GOT3 (cell line): ENCODE results near the gene IL32.
A peak's percentile ranks its signal among the peaks of the same experiment; 100 is the strongest.

Experiments used
- DNase-seq: peaks from one replicate; lab custom pipeline; 2025; ENCODE audit warnings: mixed read lengths; lab: John Stamatoyannopoulos, UW

Gene IL32

DNA sequence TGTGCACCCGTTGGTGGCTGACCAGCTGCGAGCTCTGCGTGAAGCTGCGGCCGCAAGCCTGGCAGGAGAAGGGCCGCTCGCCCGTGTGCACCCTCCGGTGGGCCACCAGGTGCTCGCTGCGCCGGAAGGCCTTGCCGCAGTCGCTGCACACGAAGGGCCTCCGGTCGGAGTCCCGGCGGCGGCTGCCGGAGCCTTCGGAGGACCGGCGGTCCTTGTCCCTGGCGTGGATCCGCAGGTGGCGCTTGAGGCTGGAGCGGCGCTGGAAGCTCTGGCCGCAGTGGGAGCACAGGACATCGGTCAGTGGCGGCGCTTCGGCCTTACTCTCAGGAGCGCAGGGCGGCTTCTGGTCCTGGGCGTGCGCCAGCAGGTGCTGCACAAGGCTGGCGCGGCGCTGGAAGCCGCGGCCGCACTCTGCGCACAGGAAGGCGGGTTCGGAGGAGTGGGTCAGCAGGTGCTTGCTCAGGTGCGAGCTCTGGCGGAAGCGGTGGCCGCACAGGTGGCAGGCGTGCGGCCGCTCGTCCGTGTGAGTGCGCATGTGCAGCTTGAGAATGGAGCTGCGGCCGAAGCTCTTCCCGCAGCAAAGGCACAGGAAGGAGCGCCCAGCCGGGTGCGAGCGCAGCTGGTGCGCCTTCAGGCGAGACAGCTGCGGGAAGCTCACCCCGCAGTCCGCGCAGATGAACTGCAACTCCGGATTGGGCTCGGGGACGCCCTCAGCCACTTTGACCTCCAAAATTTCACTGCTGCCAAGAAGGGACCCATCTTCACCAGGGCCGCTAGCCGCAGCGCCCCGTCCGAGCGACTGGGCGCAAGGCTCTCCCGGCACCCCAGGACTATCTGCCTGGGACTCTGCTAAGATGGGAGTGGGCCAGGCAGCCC lies 24.5 kb downstream of the IL32 start:
- DNase-seq: no peak

DNA sequence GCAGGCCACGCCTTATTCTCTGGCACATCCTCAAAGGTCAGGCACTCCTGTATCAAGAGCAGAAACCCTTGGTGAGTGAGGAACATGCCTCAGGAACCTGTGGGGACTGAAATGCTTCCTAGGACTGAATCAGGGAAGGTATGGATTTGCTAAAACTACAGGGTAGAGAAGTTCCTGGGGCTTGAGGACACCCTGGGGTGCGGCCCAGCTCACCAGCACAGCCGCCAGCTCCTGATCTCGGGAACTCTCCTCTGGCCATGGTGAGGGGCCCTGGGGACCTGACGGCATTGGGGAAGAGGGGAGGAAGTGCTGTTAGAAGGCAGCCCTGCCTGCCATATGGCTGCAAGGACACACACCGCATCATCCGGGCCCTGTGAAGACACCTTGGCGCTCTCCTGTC lies 26.1 kb downstream of the IL32 start:
- no peak for DNase-seq

DNA sequence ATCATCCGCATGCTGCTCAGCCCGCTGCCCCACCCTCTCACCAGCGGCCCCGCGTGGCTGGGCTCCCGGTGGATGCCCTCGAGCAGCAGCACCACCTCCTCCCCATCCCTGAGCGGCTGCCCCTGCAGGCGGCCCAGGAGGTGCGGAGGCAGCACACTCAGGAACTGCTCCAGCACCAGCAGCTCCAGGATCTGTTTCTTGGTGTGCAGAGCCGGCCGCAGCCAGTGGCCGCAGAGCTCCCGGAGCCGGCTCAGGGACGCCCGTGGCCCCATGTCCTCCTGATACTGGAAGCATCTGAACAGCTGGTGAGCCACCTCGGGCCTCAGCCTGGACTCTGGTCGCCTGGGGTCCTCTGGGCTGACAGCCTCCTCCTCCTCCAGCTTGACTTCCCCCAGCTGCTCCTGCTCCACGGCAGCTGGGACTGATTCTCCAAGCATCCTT lies 27.1 kb downstream of the IL32 start:
- DNase-seq: no peak

DNA sequence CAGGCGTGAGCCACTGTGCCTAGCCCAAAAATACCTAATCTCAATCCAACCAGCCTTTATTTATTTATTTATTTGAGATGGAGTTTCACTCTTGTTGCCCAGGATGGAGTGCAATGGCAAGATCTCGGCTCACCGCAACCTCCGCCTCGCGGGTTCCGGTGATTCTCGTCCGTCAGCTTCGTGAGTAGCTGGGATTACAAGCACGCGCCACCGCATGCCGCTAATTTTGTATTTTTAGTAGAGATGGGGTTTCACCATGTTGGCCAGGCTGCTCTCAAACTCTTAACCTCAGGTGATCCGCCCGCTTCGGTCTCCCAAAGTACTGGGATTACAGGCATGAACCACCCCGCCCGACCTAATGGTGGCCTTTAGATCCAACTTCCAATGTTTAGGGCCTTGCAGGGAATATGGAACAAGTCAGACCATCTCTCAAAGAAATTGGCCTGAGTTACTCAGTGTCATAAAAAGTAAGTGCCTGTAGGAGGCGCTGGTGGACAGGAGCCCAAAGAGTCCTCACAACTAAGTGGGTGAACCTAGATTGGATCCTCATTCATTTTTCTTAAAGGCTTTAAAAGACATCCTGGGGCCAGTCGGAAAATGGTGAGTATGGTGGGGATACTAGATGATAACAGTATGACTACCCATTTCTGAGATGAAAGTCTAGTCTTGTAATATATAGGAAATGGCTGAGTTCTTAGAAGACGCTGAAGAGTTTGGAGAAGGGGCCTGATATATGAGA lies 29.0 kb downstream of the IL32 start:
- no peak for DNase-seq

DNA sequence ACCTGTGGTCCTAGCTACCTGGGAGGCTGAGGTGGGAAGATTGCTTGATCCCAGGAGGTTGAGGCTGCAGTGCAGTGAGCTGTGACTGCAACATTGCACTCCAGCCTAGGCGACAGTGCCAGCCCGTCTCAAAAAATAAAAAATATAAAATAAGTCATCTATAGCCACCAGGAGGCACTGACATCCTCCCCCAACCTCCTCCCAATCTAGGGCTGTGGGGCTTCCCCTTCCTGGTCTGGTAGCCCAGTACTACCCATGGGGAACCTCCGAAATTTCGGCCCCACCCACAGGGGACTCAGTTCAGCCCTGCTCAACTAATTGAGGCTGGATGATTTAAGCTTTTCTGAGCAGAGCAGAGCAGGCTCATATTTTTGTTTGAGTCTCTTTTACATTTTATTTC lies 30.4 kb downstream of the IL32 start:
- DNase-seq: no peak

DNA sequence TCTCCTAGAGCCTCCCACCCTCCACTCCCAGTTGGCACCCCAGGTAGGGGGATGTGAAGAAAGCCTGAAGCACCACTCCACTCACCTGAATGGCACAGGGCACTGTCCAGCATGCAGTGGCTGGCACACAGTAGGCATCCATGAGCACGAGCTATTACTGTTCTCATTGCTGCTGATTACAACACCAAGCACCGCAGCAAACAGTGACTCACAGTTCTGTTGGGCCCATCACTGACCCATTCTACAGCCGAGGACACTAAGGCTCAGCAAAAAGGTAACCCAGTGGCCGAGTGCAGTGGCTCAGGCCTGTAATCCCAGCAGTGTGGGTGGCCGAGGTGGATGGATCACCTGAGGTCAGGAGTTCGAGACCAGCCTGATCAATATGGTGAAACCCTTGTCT lies 30.9 kb downstream of the IL32 start:
- no peak for DNase-seq

DNA sequence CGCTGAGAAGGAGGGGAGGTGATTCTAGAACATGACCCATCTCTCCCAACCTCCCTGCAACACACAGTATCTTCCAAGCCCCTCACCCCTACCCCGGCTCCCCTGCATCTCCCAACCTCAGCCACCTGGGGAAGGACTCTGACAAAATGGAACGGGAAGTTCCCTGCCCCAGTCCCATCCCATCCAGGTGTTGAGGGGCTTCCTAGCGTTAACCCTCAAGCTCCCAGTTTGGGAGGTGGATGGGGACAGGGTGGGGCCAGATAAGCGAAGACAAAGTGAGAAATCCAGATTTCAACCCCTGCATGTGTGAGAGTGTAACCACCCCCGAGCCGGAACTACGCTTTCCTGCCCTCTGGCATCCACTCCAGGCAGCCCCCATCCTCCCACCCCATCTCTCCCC lies 31.8 kb downstream of the IL32 start:
- DNase-seq: no peak

DNA sequence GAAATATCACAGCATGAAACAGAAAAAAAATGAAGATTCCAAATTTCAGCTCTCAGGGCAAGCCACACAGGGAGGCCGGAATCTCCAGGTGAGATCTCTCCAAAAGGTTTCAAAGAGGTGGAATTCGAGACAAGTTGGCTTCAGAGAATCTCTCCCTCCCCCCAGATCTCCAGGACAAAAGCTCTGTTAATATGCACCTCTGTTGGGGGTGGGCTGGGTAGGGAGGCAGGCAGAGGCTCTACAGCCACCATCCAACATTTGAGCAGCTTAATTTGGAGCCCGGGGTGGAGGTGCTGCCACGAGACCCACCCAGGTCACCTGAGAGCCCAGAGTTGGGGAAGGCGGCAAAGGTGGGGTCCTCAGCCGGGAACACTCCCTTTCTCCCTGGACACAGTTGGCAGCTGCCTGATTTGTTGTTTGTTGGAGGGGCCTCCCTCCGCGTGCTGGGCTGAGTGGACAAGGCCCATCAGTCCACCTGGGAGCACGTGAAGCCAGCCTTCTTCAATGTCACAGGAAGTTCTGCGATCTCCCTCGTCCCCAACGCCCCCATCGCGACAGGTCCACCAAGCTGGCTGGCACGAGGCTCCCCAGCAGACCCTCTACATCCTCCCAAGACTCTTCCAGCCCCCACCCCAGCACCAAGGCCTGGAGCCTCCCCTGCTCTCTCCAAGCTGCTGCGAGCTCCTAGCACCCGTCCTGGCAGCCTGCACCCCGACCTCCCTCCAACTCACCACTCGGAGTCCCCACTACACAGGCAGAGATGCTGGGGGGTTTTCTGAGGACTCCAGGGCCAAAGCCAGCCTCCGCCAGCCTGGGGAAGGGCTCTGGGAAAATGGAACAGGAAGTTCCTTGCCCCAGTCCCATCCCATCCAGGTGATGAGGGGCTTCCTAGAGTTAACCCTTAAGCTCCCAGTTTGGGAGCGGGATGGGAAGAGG lies 33.3 kb downstream of the IL32 start, which contains the start of gene ZSCAN10:
TSS of gene ZSCAN10 (minus strand) at position 836 of the 936 bp plus-strand sequence. CDS start 6,357 bp downstream, outside the sequence.
- no peak for DNase-seq

DNA sequence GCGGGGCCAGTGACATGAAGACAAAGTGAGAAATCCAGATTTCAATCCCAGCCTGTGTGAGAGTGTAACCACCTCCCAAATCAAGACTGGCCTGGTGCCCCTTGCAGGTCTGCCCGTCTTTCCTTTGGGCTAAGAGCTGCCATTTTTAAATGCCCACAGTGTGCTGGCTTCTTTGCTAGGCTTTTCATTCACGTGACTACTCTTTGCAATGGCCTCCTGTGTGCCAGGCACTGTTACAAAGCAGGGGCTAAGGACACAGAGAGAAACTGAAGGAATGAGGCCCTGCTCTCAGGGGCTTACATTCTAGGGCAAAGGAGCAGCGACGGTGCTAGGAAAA lies 33.9 kb downstream of the IL32 start:
- no peak for DNase-seq

DNA sequence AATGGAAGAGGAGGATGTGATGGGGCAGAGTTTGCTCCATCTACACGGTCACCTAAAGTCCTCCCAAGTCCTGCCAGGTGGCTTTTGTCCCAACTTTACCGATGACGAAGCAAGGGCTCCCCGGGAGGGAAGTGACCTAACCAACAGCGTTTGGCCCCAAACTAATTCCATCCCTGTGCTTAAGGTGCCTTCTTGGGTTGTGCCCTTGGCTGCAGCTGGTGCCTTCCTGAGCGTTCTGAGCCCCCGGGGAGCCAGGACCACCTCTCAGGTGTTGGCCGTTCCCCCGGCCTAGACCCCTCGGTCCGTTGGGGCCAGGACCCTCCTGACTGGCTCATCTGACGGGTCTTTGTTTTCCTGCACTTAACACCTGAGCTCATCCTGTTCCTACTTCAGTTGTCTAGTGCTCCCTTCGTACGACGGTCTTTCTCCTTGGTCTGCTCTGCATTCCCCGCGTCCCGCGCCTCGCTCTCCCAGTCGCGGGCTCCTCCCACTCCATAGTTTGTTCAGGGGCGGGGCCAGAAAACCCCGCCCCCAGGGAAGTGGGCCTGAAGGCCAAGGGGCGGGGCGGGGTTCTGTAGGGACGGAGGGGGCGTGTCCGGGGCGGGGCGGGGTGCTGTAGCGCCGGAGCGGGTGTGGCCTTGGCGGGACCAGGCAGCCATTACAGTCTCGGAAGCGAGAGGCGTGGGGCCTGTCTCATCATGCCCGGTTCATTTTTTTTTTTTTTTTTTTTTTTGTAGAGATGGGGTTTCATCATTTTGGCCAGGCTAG lies 34.5 kb downstream of the IL32 start:
- peak; percentile 24 for DNase-seq

DNA sequence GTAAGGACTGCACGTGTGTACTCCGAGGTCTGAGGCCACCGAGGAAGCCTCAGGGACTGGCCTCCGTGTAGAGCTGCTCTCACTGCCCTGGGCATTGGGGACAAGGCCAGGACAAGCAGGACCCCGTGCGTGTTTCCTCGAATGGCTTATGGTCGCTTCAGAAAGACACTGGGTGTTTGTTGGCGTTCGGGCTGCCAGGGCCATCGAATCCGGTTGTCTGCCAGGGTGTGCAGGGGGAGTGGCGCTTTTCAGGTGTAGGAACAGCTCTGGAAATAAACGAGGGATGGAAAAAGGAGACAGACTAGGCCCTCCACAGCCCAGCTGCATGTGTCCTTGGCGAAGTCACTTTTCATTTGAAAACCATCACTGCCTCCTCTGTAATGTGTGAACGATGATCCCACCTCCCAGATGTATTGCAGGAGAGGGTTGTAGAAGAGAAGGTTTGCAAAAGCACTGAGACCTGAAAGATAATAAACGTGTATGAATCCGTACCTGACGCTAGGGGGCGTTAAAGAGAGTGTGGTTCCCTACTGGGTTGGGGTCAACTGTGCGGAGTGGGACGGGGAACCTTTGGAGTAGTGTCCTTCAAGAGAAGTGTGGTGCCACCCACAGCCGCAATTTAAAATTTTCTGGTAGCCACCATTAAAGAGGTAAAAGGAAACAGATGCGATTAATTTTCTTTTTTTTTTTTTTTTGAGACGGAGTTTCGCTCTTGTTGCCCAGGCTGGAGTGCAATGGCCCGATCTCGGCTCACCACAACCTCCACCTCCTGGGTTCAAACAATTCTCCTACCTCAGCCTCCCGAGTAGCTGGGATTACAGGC lies 35.8 kb downstream of the IL32 start:
- DNase-seq: no peak

DNA sequence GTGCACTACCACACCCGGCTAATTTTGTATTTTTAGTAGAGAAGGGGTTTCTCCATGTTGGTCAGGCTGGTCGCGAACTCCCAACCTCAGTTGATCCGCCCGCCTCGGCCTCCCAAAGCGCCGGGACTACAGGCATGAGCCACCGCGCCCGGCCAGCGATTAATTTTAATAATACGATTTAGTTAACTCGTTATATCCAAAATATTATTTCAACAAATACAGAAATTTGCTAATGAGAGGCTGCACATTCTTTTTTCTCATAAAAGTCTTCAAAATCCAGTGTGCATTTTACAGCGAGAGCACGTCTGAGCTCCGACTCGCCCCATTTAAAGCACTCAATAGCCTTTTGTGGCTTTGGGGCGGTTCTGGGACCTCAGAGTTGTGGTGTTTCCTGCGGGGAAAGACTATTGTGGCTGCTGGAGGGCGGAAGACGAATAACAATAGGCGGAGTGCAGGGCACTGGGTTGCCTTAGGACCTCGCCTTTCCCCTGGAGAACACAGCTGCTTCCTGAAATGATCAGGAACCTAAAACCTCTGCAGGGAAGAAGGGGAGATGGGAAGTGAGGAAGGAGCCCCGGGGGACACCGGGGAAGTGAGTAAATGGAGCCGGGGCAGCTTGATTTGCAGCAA lies 36.5 kb downstream of the IL32 start:
- no peak for DNase-seq

DNA sequence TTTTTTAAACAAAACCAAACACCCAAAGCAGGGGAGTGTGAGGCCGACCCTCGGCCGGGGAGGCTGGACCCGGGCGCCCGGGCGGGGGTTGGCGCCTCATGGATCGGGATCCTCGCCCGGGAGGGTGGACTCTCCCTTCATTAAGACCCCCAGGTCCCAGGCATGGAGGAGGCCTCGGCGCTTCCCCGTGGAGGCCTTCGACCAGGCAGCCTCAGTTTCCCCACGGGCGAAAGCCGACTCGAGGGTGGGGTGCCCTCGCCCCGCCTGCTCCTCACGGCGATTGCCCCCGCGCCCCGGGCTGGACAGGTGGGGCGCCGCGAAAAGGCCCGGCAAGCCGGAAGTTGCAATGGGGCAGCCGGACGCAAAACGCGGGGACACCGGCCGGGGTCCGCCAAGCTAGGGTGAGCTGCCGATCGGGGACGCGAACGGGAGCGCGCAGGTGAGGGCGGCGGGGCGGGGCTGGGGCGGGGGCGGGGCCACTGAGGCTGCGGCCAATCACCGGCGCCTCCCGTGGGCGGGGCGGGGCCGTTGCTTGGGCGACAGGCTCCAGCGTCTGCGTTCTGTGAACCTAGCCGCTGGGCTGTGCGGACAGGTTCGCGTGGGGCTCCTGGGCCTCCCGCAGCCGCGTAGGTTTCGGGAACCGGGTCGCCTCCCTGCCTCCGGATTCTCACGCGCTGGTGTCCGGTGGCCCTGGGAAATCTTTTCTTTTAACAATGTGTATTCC lies 40.9 kb downstream of the IL32 start:
- DNase-seq: peak; percentile 40

DNA sequence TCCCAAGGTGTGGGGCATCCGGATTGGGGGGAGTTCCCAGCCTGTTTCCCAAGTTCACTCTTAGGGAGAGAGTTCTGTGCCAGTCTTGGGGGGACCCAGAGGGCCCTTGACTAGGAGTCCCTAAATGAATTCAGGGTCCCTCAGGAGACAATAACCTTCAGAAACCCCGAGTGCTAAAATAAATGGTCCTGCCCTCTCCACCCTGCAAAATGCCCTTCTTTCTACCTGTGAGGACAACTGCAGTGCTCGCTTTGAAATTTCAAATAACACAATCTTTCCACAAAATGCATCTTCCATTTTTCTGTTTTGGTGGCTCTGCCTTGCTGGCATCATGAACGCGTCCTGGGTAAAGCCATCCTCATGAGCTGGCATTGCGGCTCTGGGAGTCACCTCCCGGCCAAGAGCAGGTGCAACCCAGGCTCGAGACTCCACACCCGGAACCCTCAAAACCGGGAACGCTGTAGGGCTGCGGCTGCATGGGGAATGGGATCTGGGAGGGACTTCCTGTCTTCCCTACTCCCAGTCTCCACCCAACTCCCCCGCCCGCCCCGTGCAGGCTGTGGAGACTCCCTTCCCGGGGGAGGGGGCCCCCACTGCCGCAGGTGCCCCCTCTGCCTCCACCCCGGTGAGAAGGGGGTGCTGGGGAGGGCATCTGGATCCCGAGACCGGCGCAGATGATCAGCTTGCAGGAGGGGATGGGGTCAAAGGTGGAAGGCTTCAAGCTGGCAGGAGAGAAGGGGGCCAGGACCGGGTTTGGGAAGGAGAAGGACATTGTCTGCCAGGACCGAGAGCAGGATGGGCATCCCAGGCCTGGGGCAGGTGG lies 46.8 kb downstream of the IL32 start, which contains the start of gene ZNF205:
TSS of gene ZNF205 (plus strand) at position 529 of the 823 bp plus-strand sequence. CDS start 845 bp downstream, outside the sequence.
- DNase-seq: no peak

DNA sequence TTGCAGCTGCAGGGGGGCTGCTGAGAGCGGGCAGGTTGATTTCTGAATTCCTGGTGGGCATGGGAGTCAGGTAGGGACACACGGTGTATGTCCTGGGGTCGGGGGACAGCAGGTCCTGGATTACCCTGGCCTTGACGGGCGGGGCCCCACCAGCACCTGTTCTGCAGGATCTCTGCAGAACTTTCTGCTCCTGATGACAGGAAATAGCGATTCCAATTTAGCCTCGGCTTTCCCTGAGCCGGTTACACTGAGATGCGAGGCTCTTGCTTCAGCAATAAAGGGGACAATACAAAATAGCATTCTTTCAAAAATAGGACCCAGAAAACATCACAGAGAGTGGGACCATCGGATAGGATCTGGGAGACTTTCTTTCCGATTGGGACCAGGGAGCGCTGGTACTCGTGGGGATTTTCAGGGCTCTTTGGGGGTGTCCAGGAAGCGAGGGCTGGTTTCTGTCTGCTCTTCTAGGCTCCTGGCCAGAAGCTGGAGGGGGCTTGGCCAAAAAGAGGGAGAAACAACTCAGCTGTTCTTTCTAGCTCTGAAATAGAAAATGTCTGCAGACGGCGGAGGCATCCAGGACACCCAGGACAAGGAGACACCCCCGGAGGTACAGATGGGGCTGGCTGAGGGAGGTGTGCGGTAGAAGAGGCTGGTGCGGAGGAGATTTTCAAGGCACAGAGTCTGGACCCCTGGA lies 47.6 kb downstream of the IL32 start:
- DNase-seq: no peak

DNA sequence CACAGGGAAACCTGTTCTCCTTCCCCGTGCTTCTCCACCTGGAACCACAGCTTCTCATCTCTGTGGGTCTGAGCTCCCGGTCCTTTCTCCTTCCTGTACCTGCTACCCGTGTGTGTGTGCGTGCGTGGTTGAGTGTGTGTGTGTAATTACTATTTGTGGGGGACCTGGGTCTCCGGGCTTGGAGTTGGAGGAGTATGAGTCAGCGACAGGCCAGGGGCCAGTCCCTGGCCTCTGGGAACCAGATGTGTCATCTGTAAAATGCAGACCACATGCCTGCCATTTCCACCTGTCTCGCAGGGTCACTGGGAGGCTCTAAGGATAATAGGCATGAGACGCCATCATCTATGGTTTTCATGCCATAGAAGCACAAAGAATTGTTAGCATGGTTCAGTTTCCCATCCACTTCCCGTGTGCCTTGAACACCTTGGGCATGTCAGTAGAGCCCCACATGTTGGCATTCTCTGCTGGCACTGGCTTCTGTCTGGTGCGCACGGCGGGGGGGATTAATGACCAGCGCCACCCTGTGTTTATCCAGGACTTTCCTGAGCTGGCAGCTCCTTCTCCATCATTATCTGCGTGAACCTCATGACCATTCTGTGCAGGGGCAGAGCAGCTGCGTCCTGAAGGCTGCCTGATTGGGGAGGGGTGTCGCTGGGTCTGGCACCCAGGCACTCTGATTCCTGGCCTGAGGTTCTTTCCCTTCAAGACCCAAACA lies 48.5 kb downstream of the IL32 start:
- no peak for DNase-seq

DNA sequence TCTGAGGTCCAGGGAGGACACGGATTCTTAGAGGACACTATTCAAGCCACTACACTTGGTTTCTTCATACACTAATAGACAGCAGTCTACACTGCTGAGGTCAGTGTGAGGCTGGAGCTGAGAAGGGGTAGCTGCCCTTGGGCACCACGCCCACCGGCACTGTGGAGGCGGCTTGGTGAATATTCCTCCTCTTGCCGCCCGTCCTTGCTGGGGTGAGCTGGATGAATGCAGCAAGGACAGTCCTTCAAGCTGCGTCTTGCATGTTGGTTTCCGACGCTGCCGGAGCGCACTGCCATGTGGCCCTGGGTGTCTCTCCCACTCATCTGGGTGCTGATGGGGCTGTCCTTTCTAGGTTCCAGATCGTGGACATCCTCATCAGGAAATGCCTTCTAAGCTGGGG lies 49.6 kb downstream of the IL32 start:
- DNase-seq: no peak
